Epithelial cell of esophagus (primary cell): ENCODE data around the gene LRMDA.

Source experiments
- DNase-seq: peaks from one replicate; pipeline ENCODE4 v3.0.0; 2010; ENCODE audit warnings: low read depth
- H3K4me3 ChIP-seq: 2 replicates; pipeline ENCODE4 v1.5.1; 2011; ENCODE audit warnings: mild to moderate bottlenecking, low read length, control low read depth
- TF ChIP-seq, protein P1 (sequence below): IDR thresholded peaks from 2 replicates; pipeline ENCODE4 v1.5.1; 2011; ENCODE audit warnings: low read depth, mild to moderate bottlenecking, low read length, control low read depth, inconsistent platforms; ENCODE audit not compliant: insufficient read depth; ENCODE audit errors: missing control alignments

The LRMDA gene

GRCh38 chr10:75910032-75910431, 478.6 kb downstream of the LRMDA start:
- DNase-seq, result peak; percentile 48
- H3K4me3 ChIP-seq, result no peak overlapping the region
- TF ChIP-seq, protein P1, sequence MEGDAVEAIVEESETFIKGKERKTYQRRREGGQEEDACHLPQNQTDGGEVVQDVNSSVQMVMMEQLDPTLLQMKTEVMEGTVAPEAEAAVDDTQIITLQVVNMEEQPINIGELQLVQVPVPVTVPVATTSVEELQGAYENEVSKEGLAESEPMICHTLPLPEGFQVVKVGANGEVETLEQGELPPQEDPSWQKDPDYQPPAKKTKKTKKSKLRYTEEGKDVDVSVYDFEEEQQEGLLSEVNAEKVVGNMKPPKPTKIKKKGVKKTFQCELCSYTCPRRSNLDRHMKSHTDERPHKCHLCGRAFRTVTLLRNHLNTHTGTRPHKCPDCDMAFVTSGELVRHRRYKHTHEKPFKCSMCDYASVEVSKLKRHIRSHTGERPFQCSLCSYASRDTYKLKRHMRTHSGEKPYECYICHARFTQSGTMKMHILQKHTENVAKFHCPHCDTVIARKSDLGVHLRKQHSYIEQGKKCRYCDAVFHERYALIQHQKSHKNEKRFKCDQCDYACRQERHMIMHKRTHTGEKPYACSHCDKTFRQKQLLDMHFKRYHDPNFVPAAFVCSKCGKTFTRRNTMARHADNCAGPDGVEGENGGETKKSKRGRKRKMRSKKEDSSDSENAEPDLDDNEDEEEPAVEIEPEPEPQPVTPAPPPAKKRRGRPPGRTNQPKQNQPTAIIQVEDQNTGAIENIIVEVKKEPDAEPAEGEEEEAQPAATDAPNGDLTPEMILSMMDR, result peak; percentile 49

DNA sequence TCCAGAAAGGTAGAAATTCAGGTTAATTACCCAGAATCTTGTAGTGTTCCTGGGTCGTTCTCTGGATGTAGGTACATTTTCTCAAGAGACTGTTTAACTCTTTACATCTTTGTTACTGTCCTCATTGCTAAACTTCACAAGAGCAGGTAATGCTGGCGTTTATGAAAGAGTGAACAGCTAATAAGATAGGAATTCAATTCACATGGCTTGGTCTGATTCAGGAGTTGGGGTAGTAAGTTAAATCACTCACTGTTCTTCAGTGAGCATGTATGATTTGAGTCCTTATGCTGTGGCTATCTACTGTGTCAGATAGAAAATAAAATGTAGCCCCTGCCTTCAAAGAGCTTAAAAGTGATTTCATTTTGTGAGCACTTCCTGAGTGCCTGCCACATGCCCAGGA, 480.0 kb downstream of the LRMDA start:
- TF ChIP-seq, protein P1, result no peak
- peak; percentile 79 for DNase-seq
- no peak overlapping the region for H3K4me3 ChIP-seq

GRCh38 chr10:75916906-75917305, 485.5 kb downstream of the LRMDA start:
- TF ChIP-seq, protein P1, result no peak
- no peak overlapping the region for H3K4me3 ChIP-seq
- no peak for DNase-seq

- H3K4me3 ChIP-seq, result no peak overlapping the region
- no peak for DNase-seq
- TF ChIP-seq, protein P1, result no peak
Observed at GRCh38 chr10:75919913-75920312, 488.5 kb downstream of the LRMDA start.

- TF ChIP-seq, protein P1, result peak; percentile 66
- DNase-seq, result peak; percentile 51
- no peak overlapping the region for H3K4me3 ChIP-seq
Observed at GRCh38 chr10:75922435-75922834, 491.0 kb downstream of the LRMDA start.

DNA sequence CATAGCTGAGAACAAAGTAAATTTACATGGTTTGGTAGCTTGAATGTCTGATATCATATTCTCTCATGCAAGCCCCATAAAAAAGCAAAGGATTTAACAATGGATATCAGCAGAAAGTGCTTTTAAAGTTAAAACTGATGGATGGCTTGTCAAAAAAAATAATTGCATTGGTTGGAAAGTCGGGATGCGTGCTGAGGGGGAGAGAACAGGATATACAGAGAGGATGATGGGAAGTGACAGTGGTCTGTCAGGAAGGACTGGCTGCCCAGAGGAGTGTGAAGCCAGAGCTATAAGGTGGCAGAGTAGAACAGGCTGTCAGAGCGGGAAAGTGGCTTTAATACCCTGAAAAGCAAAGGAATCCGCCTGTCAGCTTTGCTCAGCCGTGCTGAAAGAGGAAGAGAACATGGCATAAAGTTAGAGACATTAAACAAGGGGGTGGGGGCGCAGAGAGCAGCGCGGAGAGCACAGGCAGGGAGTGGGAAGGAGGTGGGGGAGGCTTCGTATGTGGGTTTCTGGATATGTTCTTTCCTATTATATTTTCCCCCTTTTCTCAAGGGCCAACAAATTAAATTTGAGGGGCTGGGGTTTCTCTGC, 493.0 kb downstream of the LRMDA start:
- TF ChIP-seq, protein P1, result no peak
- H3K4me3 ChIP-seq, result no peak overlapping the region
- DNase-seq, result no peak

GRCh38 chr10:75925999-75926398, 494.6 kb downstream of the LRMDA start:
- TF ChIP-seq, protein P1, result no peak
- no peak for DNase-seq
- no peak overlapping the region for H3K4me3 ChIP-seq
